ENCODE measurements around the gene REC114.
"Not testable (repeated sequence)": the region's sequence is repeated elsewhere in the genome, so short reads cannot be mapped to it uniquely, and the experiment has no call there.

Gene REC114

DNA sequence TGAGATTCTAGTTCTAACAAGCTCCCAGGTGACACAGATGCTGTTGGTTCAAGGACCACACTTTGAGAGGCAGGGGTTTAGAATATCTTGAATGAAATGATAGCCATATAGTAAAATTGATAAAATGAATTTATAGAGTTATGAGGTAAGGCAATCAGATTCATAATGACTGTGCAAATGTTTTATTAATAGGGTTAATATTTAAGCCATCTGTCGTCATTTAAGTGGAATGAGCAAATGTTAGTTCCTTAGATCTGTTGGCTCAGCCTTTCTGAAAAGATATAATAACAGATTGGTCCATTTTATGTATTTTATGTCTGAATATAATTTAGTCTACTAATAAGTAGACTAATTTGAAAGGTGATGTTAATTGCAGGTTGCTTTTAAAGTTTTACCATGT lies 12.9 kb downstream of the REC114 start:
- DNase-seq (ENCODE audit: low read depth in 2 of 2), result no peak

DNA sequence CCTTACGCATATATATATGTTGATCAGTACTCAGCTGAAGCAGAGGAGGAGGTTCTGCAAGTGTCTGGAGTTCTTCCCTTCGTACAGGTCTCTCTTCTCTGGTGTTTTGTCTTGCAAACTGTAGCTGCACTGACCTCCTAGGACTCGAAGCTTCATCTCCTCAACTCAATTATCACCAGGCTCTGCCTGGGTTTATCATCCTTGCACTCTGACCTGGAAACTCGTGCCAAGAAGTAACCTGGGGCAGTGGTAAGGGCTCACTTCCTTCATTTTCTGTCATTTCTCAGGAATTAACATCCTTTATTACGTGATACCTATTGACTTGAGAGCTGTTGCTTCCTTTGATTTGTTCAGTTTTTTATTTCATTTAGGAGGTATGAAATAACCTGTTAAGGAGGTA lies 14.4 kb downstream of the REC114 start:
- DNase-seq (ENCODE audit: low read depth in 2 of 2), result no peak

DNA sequence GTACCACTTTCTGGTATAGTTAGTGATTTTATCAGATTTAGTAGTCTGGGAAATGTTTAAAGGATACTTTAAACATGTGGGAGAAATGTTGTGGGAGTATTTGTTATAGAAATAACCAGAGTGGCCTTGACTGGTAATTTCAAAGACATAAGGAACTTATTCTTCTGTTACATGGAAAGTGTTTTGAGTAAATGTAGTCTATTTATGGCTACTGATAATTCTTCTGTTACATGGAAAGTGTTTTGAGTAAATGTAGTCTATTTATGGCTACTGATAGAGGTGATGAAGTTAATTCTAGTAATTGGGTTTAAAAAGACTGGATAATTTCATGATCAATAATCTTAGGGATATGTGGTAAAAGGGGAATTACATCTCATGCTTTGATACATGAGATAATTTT lies 17.7 kb downstream of the REC114 start:
- no peak for DNase-seq (ENCODE audit: low read depth in 2 of 2)

DNA sequence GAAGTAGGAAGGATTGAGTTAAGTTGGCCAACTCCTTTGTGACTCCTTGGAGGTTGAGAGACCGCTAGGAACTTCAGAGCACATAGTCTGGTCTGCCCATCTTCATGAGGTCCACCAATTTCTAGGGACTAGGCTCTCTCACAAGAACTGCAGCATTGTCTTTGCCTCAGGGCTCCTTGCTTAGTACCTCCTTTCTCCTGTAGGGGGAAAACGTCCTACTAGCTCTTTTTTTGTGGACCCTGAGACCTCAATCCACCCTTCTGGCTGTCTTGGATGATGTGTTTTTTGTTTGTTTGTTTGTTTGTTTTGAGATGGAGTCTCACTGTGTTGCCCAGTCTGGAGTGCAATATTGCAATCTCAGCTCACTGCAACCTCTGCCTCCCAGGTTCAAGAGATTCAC lies 21.6 kb downstream of the REC114 start:
- no peak for DNase-seq (ENCODE audit: low read depth in 2 of 2)

DNA sequence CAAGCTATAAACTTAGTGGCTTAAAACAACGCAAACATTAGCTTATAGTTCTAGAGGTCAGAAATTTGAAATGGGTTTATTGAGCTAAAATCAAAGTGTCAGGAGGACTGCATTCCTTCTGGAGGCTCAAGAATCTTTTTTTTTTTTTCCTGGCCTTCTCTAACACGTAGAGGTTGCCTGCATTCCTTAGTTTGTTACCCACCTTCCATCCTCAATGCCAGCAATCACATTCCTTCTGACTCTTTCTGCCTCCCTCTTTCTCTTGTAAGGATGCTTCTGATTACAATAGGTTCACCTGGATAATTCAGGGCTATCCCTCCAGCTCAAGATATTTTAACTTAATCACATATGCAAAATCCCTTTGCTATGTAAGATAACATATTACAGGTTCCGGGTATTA lies 24.8 kb downstream of the REC114 start:
- no peak for DNase-seq (ENCODE audit: low read depth in 2 of 2)

DNA sequence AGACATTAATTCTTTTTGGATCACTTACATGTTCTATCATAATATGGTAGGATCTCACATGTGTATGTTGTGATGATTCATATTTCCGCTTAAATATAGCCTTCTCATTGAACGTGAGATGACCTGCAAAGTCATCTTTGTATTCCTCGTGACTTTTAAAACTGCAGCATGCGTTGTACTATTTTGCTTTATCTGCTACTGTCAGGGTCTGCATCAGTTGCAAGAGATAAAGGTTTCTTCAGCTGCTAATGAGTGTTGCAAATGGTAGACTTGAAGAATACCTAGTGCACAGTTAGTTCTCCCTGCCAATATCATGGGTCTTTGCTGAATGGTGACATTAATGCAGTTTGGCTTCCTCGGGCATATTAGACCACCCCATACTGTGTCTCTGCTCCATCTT lies 31.8 kb downstream of the REC114 start:
- DNase-seq (ENCODE audit: low read depth in 2 of 2), result no peak

DNA sequence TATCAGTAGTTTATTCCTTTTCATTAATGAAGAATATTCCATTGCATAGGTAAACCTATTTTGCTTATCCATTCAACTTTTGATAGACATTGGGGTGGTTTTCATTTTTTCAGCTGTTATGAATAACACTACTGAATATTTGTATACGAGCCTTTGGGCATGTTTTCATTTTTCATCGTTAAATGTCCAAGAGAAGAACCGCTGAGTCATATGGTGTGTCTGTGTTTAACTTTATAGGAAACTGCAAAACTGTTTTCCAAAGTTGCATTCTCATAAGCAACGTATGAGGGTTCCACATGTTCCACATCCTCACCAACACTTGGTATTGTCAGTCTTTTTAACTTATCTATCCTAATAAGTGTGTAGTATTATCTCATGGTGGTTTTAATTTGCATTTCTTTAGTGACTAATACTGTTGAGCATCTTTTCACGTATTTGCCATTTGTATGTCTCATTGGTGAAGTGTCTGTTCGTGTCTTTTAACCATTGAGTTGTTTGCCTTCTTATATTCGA lies 33.8 kb downstream of the REC114 start:
- DNase-seq (ENCODE audit: low read depth in 2 of 2), result no peak

DNA sequence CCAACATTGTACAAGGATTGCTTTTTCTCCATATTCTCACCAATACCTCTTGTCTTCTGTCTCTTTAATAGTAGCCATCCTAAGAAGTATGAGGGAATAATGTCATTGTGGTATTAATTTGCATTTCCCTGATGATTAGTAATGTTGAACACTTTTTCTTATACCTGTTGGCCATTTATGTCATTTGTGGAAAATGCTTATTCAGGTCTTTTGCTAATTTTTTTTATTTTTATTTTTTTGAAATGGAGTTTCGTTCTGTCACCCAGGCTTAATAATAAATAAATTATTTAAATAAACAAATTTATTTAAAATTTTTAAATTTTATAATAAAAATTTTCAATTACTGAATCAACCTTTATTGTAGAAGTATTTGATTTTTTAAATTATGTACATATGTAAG lies 37.1 kb downstream of the REC114 start:
- no peak for DNase-seq (ENCODE audit: low read depth in 2 of 2)

DNA sequence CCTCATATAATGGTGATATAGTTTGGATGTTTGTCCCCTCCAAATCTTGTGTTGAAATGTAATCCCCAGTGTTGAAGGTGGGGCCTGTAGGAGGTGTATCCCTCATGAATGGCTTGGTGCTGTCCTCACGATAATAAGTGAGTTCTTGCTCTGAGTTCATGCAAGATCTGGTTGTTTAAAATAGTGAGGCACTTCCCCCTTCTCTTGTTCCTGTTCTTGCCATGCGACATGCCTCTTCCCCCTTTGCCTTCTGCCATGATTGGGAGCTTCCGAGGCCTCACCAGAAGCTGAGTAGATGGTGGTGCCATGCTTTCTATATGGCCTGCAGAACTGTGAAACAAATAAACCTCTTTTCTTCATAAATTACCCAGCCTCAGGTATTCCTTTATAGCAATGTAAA lies 39.2 kb downstream of the REC114 start:
- no peak for DNase-seq (ENCODE audit: low read depth in 2 of 2)

DNA sequence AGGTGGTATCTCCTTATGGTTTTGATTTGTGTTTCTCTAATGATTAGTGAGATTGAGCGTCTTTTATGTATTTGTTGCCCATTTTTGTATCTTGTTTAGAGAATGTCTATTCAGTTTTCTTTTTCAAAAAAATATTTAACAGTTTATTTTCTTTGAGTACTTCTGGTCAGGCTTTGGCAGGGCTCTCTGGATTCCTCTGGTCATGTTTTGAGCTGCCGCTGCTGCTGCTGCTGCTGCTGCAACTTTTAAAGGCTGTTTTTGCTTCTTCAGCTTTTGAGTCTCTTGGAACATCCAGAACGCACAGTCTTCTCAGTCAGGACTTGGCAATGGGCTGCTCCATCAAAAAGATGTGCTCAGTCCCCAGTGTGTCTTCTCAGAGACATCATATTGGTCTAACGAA lies 40.1 kb downstream of the REC114 start:
- no peak for DNase-seq (ENCODE audit: low read depth in 2 of 2)

DNA sequence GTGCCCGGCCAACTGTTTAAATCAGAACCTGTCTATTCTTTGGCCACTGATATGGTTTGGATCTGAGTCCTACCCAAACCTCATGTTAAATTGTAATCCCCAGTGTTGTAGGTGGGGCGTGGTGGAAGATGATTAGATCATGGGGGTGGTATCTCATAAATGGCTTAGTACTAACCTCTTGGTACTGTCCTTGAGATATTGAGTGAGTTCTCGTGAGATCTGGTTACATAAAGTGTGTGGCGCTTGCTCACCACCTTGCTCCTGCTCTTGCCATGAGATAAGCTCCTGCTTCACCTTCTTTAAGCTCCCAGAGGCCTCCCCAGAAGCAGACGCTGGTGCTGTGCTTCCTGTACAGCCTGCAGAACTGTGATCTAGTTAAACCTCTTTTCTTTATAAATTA lies 42.4 kb downstream of the REC114 start:
- DNase-seq (ENCODE audit: low read depth in 2 of 2), result no peak

DNA sequence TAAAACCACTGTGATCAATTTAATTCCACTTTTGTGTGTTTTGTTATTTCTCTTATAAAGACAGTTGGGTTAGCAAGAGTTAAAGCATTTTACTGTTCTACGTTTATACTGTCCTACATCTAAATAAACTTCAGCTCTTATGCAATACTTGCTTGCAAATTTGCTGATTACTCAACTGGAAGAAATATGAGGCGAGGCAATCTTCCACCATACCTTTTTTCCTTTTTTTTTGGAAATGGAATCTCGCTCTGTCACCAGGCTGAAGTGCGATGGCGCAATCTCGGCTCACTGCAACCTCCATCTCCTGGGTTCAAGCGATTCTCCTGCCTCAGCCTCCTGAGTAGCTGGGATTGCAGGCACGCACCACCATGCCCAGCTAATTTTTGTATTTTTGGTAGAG lies 42.9 kb downstream of the REC114 start:
- DNase-seq (ENCODE audit: low read depth in 2 of 2), result not testable (repeated sequence)

DNA sequence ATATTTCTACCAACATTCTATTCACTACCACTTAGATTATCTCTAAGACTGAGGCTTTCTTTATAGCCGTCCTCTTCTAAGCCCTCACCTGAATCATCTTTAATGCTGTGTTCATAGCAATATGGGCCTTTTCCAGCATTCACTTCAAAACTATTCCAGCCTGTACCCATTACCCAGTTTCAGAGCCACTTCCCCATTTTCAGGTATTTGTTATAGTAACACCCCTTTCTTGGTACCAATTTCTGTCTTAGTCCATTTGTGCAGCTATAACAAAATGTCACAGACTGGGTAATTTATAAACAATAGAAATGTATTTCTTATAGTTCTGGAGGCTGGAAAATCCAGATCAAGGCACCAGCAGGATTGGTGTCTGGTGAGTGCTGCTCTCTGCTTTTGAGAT lies 45.7 kb downstream of the REC114 start:
- no peak for DNase-seq (ENCODE audit: low read depth in 2 of 2)

DNA sequence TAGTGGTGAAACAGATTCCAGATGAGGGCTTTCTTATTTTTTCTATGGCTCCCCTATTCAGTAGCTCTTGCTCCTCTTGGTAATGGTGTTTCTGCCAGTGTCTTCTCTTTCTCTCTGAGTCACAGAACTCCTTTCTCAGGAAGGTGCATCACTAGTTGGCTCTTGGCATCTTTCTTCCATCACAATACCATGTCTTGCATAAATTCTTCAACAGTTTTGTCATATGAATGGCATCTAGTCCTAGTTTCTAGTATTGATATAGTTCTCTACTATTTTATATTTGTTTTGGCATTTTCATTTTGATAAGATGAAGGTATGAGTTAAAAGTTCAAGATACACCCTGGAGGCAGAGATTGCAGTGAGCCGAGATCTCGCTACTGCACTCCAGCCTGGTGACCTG lies 51.0 kb downstream of the REC114 start:
- no peak for DNase-seq (ENCODE audit: low read depth in 2 of 2)

DNA sequence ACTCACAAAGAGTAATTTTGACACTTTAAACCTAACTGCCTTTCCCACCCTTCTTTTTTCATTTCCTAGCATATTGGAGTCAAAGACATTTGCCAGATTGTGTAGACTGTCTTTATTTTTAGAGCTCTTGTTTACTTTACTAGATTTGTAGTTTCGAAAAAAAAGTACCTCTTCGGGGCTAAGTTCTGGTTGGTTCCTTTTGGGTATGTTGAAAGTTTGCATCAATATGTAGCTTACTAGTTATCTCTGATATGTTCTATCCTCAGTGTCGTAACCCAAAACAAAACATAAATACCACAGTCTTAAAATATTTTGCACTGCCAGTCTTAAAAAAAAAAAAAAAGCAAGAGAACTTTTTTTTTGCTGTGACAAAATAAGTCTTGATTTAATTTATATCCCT lies 52.2 kb downstream of the REC114 start:
- DNase-seq (ENCODE audit: low read depth in 2 of 2), result no peak

DNA sequence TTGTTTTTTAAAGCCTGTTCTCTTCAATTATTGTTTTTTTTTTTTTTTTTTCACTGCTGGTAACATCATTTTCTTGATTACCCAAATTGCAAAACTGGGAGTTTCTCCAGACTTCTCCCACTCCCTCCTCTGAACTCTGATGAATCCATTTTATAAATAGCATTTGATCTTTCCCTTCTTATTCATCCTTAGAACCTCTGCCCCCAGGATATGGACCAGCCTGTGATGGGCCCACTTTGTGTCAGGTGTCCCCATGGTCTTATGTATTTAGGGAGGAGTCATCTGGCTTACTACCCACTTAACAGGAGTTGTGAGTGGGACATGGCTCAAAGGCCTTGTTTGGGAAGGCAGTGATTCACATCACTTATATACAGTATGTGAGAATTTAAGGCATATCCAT lies 57.7 kb downstream of the REC114 start:
- DNase-seq (ENCODE audit: low read depth in 2 of 2), result no peak

DNA sequence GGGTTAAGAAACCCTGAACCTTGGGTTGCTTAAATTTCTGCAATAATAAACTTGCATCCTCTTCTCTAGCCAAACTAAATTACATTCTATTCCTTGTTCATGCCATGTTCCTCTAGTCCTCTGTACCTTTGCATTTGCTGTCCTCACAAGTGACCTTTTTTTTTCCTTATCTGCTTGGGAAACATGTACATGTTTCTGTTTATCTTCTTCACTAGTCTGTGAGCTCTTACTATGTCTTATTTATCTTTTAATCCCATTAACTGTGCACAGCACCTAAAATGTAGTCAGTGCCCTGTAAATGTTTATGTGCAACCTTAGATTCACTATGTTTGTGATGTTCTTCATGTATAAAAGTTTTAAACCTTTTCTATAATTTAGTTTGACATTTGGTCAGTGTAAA lies 61.9 kb downstream of the REC114 start:
- DNase-seq (ENCODE audit: low read depth in 2 of 2), result no peak

DNA sequence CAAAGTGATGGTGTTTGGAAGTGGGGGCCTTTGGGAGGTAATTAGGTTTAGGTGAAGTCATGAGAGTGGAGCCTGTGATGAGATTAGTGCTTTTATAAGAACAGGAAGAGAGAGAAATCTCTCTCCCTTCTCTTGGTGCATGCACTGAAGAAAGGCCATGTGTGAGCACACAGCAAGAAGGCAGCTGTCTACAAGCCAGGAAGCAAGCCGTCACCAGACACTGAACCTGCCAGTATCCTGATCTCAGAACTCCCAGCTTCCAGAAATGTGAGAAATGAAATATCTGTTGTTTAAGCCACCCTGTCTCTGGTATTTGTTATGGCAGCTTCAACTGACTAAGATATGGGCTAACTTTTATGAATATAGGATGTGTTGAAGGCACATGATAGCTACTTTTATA lies 72.6 kb downstream of the REC114 start:
- no peak for DNase-seq (ENCODE audit: low read depth in 2 of 2)

DNA sequence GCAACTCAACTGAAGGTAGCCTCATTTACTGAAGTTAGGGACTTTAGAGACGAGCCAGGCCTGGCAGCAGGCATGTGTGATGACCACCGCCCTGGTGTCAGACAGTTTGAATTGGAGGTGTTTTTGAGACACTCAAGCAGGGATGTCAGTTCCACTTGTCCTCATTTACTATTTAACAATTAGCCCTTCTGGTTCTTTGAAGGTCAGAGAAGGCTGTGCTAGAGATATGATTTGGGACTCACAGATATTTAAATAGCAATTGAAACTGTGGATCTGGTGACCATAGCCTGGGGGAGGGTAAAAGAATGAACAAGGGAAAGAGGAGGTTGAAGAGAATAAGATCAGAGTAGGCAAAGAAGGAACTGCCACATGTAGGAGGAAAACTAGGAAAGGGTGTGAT lies 74.6 kb downstream of the REC114 start:
- DNase-seq (ENCODE audit: low read depth in 2 of 2), result no peak

DNA sequence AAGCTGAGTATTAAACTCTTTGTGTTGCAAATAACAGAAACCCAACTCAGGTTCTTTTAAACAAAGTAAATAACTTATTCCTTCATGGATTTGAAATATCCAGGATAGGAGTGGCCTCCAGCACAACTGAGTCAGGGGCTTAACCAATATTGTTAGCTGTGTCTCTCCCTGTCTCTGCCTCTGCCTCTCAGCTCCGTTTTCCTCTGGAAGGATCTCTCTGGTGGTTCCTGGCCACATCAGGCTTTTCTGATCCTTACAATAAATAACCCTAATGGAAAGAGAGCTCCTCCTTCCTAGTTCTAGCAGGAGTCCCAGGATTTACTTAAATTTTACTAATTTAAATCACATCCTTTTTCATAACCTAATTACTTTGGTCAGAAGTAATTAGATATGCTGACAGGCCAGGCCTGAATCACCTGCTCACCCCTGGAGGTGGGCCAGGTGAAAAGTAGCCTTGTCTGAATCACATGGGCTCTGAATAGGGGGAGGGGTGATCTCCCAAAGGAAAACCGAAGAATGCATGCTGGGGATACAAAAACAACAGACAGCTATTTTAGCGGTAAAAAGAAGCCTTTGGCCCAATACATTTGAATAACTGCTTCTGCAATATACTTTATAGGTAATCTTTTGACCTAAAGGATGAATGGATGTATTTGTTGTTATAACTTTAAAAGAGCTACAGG lies 75.4 kb downstream of the REC114 start:
- DNase-seq (ENCODE audit: low read depth in 2 of 2), result no peak

DNA sequence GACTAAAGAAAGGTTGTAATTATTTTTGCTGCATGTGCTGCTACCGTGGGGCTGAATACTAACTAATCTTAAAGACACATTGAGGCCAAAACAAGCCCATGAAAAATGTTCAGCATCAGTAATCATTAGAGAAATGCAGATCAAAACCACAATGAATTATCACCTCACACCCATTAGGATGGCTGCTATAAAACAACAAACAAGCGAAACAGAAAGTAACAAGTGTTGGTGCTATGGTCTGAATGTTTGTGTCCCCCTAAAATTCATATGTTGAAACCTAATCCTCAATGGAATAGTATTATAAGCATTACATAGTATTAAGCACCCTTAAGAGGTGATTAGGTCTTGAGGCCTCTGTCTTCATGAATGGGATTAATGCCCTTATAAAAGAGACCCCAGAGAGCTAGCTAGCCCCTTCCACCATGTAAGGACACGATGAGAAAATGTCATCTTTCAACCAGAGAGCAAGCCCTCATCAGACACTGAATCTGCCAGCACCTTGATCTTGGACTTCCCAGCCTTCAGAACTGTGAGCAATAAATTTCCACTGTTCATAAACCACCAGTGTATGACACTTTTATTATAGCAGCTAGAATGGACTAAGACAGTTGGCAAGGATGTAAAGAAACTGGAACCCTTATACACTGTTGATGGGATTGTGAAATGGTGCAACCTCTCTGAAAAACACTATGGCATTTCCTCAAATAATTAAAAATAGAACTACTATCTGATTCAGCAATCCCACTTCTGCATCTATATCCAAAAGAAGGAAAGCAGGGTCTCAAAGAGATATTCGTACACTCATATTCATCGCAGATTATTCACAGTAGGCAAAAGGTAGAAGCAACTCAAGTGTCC lies 76.1 kb downstream of the REC114 start:
- DNase-seq (ENCODE audit: low read depth in 2 of 2), result no peak

DNA sequence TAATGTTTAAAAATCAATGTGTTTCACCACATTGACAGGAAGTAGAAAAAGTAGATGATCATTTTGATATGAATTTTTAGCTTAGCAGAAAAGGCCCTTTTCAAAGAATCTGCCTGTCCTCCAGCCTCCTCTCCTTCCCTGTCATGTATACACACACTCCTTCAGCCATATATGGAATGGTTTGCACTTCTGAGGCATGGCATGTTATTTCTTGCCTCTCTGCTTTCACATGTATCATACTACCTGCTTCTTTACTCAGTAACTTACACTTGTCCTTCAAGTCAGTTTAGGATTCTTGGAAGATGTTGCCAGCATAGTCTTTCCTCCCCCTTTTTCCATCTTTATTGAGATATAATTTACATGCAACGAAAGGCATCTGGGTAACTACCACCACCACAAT lies 79.0 kb downstream of the REC114 start:
- no peak for DNase-seq (ENCODE audit: low read depth in 2 of 2)

DNA sequence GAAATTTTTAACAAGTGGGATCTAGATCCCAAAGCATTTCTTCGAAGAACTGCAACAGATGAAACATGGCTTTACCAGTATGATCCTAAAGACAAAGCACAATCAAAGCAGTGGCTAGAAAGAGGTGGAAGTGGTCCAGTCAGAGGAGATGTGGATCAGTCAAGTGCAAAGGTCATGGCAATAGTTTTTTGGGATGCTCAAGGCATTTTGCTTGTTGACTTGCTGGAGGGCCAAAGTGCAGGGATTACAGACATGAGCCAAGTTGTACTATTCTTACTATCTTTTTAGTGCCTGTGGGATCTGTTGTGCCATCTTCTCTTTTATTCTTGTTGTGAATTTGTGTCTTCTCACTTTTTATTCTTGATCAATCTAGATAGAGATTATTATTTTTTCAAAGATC lies 82.0 kb downstream of the REC114 start:
- no peak for DNase-seq (ENCODE audit: low read depth in 2 of 2)
